Placental pericyte (primary cell): ENCODE data around the gene SUN1. TPM values are rescaled to one million over a fixed set of nuclear protein-coding genes. Genes with fewer than 3 reads are reported as not detected.

Source experiments
- total RNA-seq: library from RNA; depleted of rRNA; stranded (reverse); fragments of >200 nt; gene quantifications from 2 replicates; pipeline ENCODE4 v1.2.3, GENCODE V29; 2012

Gene SUN1, protein sequence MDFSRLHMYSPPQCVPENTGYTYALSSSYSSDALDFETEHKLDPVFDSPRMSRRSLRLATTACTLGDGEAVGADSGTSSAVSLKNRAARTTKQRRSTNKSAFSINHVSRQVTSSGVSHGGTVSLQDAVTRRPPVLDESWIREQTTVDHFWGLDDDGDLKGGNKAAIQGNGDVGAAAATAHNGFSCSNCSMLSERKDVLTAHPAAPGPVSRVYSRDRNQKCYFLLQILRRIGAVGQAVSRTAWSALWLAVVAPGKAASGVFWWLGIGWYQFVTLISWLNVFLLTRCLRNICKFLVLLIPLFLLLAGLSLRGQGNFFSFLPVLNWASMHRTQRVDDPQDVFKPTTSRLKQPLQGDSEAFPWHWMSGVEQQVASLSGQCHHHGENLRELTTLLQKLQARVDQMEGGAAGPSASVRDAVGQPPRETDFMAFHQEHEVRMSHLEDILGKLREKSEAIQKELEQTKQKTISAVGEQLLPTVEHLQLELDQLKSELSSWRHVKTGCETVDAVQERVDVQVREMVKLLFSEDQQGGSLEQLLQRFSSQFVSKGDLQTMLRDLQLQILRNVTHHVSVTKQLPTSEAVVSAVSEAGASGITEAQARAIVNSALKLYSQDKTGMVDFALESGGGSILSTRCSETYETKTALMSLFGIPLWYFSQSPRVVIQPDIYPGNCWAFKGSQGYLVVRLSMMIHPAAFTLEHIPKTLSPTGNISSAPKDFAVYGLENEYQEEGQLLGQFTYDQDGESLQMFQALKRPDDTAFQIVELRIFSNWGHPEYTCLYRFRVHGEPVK
- 188 and 248 TPM in 2 replicates for total RNA-seq

DNA sequence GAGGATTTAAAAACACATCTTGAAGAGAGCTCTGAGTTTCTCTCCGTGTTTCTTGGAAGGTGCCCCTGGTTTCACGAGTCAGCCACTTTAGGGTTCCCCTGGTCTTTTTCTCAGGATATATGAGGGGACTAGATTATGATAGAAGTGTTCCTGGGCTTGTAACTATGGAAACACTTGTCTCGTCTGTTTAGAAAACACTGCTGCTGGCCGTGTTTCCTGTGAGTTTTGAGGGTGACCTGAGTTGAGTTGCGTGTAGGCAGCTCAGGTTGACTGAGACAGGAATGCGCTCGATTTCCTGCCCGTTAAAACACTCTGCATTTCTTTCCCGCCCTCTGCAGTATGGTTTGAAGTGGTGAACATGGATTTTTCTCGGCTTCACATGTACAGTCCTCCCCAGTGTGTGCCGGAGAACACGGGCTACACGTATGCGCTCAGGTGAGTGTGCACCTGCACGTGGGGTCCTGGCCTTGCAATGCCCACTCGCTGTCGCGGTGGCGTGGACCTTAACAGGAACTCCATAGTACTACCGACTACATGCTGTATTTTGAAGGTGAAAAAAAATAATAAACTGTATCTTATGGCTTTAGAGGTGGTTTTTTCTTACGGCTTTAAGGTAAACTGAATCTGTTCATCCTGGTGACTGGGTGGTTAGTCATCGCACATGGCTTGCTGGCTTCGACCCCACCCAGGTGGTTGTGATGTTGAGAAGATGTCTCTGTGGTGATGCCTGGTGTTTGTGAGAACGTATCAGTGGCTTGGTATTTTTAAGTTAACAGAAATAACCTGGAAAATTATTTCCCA, at the start of gene SUN1:
SUN1 (plus strand) TSS at position 310 of the 801 bp plus-strand sequence; CDS start at position 359, 49 bp downstream.

GRCh38 chr7:876077-876971, 44.0 kb downstream of the SUN1 start, which contains the start of gene GET4:
Gene GET4, plus strand, starts transcription at chr7:876554. Its CDS starts 92 bp downstream, at chr7:876646.

Other genes starting within 250 kb of the SUN1 start
- gene DNAAF5, start 105.8 kb upstream of the SUN1 start, total RNA-seq, result 33.3 and 59.1 TPM in 2 replicates
- gene PRKAR1B, start 105.2 kb upstream of the SUN1 start, total RNA-seq, result 14.2 and 35.5 TPM in 2 replicates
- gene GET4, start 44.1 kb downstream of the SUN1 start, total RNA-seq, result 23.0 and 33.0 TPM in 2 replicates
- gene ADAP1, start 122.2 kb downstream of the SUN1 start, total RNA-seq, result 3.1 and 13.1 TPM in 2 replicates
- gene COX19, start 143.1 kb downstream of the SUN1 start, total RNA-seq, result 9.2 and 11.2 TPM in 2 replicates
- gene CYP2W1, start 150.7 kb downstream of the SUN1 start, total RNA-seq, result 1.8 TPM in 1 of 2 replicates, not detected in the other
- 0.14 and 2.8 TPM in 2 replicates for gene GPR146, start 212.1 kb downstream of the SUN1 start, total RNA-seq